ENCODE measurements around the gene RNF181.
A peak's percentile ranks its signal among the peaks of the same experiment; 100 is the strongest.

RNF181 gene

GRCh38 chr2:85583667-85584353 lies 11.7 kb upstream of the RNF181 start:
- Histone ChIP-seq H3K4me3 (peak overlapping the region; percentile 64 to 83), H3K27me3 (no peaks in the 10 kb centered on the region), H3K9me3 (no peaks in the 10 kb centered on the region), H3K4me1 (peaks cover 0 to 57% (median 23%) of the 10 kb centered on the region in 4 donors), H3K36me3 (peaks cover 0 to 7% (median 0%) of the 10 kb centered on the region in 3 donors), H3K27ac (peak overlapping the region; percentile 82 to 84)
- no peak for DNase-seq
- TF ChIP-seq CTCF (IDR thresholded peaks at IDR 0.05), result no peak
- intact Hi-C loops (cut with DNase I; ENCODE audit: low total_unique reads), result no loop called here

DNA sequence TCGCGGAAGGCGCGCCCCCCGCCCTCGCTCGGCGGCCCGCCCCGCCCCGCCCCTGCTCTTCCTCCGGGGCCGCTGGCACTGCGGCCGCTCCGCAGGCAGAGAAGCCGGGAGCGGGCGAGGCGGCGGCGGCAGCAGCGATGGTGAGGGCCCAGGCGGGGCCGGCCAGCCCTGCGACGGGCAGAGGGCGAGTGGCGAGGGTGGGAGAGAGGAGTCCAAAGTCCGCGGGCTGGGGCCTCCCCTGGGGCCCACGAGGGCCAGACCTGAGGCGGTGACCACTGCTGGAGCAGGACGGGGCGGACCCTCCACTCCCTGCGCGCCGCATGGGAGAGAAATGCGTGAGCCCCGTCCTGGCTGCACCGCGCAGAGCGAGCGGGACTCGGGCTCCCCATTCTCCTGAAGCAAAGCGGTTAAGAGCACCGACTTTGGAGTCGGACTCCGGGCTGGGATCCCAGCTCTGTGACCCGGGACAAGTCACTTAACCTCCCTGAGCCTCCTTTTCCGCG lies 11.1 kb upstream of the RNF181 start, which contains the start of gene VAMP5:
Gene VAMP5 (plus strand): TSS at position 78 of the 503 bp plus-strand sequence. CDS start 60 bp downstream, at position 138.
- H3K36me3 ChIP-seq, result peaks cover 0 to 7% (median 0%) of the 10 kb centered on the region in 3 donors
- intact Hi-C loops (cut with DNase I; ENCODE audit: low total_unique reads), result no loop called here
- TF ChIP-seq CTCF (IDR thresholded peaks at IDR 0.05), result no peak
- no peak for DNase-seq
- H3K27me3 ChIP-seq, result no peaks in the 10 kb centered on the region
- peak within 1 kb of the TSS; percentile 64 to 83 for H3K4me3 ChIP-seq
- H3K4me1 ChIP-seq, result peaks cover 0 to 57% (median 26%) of the 10 kb centered on the region in 4 donors
- peak within 1 kb of the TSS; percentile 82 to 84 for H3K27ac ChIP-seq
- no peaks in the 10 kb centered on the region for H3K9me3 ChIP-seq

DNA sequence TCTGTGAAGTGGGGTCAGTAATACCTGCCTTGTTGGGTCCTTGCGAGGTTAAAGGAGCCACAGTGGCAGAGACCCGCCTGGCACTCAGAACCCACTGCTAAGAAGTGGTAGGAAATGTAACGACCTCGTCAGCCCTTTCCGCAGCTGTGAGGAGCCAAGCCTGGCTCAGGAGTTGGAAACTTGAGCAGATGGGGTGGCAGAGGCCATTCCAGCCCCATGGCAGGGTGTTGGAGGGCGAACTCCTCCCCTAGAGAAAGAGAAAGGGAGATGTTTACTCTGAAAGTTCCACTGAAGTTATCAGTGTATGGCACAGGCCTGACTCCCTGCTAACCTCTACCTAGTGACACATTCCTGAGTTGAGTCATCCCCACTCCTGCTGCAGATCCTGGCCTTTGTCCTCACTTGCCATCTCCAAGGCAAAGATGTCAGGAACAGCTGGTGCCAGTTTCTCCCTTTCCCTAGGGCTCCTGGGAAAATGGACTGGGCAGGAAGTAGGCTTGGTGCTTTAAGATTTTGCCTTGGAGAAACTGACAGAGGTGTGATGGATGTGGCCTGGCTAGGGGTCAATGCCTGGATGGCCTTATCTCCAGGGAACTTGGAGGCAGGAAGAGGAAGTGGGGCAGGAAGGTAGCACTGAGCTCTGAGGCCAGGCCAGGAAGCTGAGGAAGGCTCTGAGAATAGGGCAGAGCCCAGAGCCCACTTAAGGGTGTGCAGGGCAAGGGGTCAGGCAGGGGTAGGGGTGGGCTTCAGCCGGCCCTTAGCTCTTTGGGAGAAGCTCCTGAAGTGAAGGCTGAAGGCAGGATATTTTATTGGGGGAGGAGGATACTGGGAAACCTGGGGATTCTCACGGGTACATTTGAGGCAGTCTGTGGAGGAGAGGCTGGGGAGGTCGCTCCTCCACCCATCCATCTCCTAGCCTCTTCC lies 10.4 kb upstream of the RNF181 start:
- peak overlapping the region; percentile 82 to 84 for H3K27ac ChIP-seq
- no peaks in the 10 kb centered on the region for H3K9me3 ChIP-seq
- H3K36me3 ChIP-seq, result peaks cover 0 to 7% (median 0%) of the 10 kb centered on the region in 3 donors
- intact Hi-C loops (cut with DNase I; ENCODE audit: low total_unique reads), result no loop called here
- no peak for DNase-seq
- H3K4me1 ChIP-seq, result peaks cover 0 to 57% (median 28%) of the 10 kb centered on the region in 4 donors
- H3K4me3 ChIP-seq, result peak overlapping the region; percentile 64 to 83
- H3K27me3 ChIP-seq, result no peaks in the 10 kb centered on the region
- TF ChIP-seq CTCF (IDR thresholded peaks at IDR 0.05), result no peak

DNA sequence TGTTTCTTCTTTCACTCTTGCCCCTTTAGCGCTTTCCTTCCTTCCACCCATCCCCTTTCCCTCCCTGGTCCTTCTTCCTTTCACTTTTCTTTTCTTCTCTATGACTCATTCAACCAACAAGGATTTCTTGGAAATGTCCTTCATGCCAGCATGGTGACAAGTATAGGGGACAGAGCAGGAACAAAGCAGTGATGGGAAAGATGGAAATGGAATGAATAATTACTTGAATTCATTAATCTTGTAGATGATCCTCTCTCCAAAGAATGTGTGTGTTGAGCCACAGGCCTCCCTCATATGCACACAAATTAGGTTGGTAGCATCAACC lies 9.8 kb upstream of the RNF181 start:
- H3K36me3 ChIP-seq, result peaks cover 0 to 7% (median 0%) of the 10 kb centered on the region in 3 donors
- H3K4me1 ChIP-seq, result peaks cover 0 to 61% (median 31%) of the 10 kb centered on the region in 4 donors
- peak overlapping the region; percentile 82 to 84 for H3K27ac ChIP-seq
- no peak for TF ChIP-seq CTCF (IDR thresholded peaks at IDR 0.05)
- intact Hi-C loops (cut with DNase I; ENCODE audit: low total_unique reads), result no loop called here
- no peak for DNase-seq
- H3K27me3 ChIP-seq, result no peaks in the 10 kb centered on the region
- H3K4me3 ChIP-seq, result peak overlapping the region in 1 of 2 donors; percentile 83
- no peaks in the 10 kb centered on the region for H3K9me3 ChIP-seq

- H3K4me1 ChIP-seq, result peaks cover 0 to 73% (median 38%) of the 10 kb centered on the region in 4 donors
Measured at GRCh38 chr2:85588236-85588635, 7.3 kb upstream of the RNF181 start.

More at GRCh38 chr2:85588236-85588635, 7.3 kb upstream of the RNF181 start:
- no peak for TF ChIP-seq CTCF (IDR thresholded peaks at IDR 0.05)
- DNase-seq, result no peak
- Histone ChIP-seq H3K27me3 (no peaks in the 10 kb centered on the region), H3K36me3 (no peaks in the 10 kb centered on the region), H3K9me3 (no peaks in the 10 kb centered on the region), H3K4me3 (no peak overlapping the region), H3K27ac (peak overlapping the region; percentile 52 to 64)
- intact Hi-C loops (cut with DNase I; ENCODE audit: low total_unique reads), result no loop called here

Data from tibial artery (tissue), 4 donors.